ENCODE data around the gene RIOK3.

GRCh38 chr18:23484561-23485182, 31.6 kb downstream of the RIOK3 start:
- TF ChIP-seq CTCF (tag by site-specific recombination; IDR thresholded peaks at IDR 0.05) (no peak), ZNF398 (tag by site-specific recombination; IDR thresholded peaks at IDR 0.05) (no peak), ZNF518A (tag by site-specific recombination; conservative IDR thresholded peaks at IDR 0.05; ENCODE audit: low read depth) (no peak), ZNF692 (tag by site-specific recombination; IDR thresholded peaks at IDR 0.05) (no peak), ZNF280C (tag by site-specific recombination; IDR thresholded peaks at IDR 0.05) (no peak), PRDM2 (tag by site-specific recombination; IDR thresholded peaks at IDR 0.05; ENCODE audit: borderline replicate concordance) (no peak), ZNF530 (tag by site-specific recombination; IDR thresholded peaks at IDR 0.05; ENCODE audit: low read depth) (no peak), REST (tag by site-specific recombination; IDR thresholded peaks at IDR 0.05) (no peak), GLI4 (tag by site-specific recombination; IDR thresholded peaks at IDR 0.05) (no peak), ZNF121 (tag by site-specific recombination; IDR thresholded peaks at IDR 0.05) (no peak), SALL2 (tag by site-specific recombination; IDR thresholded peaks at IDR 0.05; ENCODE audit: borderline replicate concordance) (no peak), ZBTB8A (tag by site-specific recombination; IDR thresholded peaks at IDR 0.05) (no peak), ZBTB7A (tag by site-specific recombination; IDR thresholded peaks at IDR 0.05; ENCODE audit: low read depth) (no peak), ZNF433 (tag by site-specific recombination; IDR thresholded peaks at IDR 0.05; ENCODE audit: low read depth) (no peak)

All from HEK293 (cell line).